HCT116 (cell line): ENCODE measurements around the gene TNFRSF19. TPM values are rescaled to one million over a fixed set of nuclear protein-coding genes. Genes with fewer than 3 reads are reported as not detected.

Experiments
- ATAC-seq: fragments of 200-7000 bp; cut with Tn5 transposase; 2 replicates; pipeline ENCODE4 v1.9.1; 2020; ENCODE audit warnings: mild to moderate bottlenecking, moderate library complexity
- BruUV-seq: library from RNA; stranded (reverse); fragments of 400-500 nt; replicated peaks from 2 replicates; lab custom pipeline; 2021; lab: Mats Ljungman, UMichigan
- CTCF ChIA-PET: fragments of 300-600 bp; sonication (Branson Sonifier 250); formaldehyde crosslinking; loops from one replicate; lab custom pipeline; 2021; ENCODE audit warnings: antibody characterized with exemption; lab: Charles Lee
- POLR2A ChIA-PET: fragments of 300-600, 350-600 bp; sonication (Branson Sonifier 250); formaldehyde crosslinking; loops from one replicate; lab custom pipeline; 2021; ENCODE audit warnings: antibody characterized with exemption; lab: Charles Lee
- RAD21 ChIA-PET, 2 experiments: fragments of 300-600 bp; sonication (Branson Sonifier 250); formaldehyde crosslinking; loops; one replicate each; lab custom pipeline; 2023; ENCODE audit warnings: low total read pairs in 2 of 2; ENCODE audit not compliant: uncharacterized antibody in 2 of 2, unreplicated experiment in 2 of 2, low non-redundant PET in 1 of 2; lab: Charles Lee
- DNase-seq: peaks from one replicate; pipeline ENCODE4 v3.0.0-alpha.2; 2010; ENCODE audit warnings: low read depth, low spot score
- H2AFZ ChIP-seq: fragments of 200-600 bp; shearing (Covaris generic), sonication (generic); 2 replicates; pipeline ENCODE4 v1.6.1; 2017; ENCODE audit warnings: low read depth, mixed run types, mixed read lengths, antibody characterized with exemption, low read length; ENCODE audit not compliant: poor library complexity, severe bottlenecking
- H3K27ac ChIP-seq: 2 replicates; pipeline ENCODE4 v1.5.1; 2012; ENCODE audit warnings: low read depth, low read length
- H3K27me3 ChIP-seq: fragments of 200-600 bp; sonication (generic); 2 replicates; pipeline ENCODE4 v1.6.1; 2016; ENCODE audit warnings: mixed run types, low read length, mixed read lengths; ENCODE audit not compliant: insufficient read depth
- H3K36me3 ChIP-seq, 2 experiments: fragments of 200-500 bp in 1 of 2; fragments of 200-600 bp in 1 of 2; sonication (Bioruptor generic) in 1 of 2; sonication (generic) in 1 of 2; 2 replicates each; pipeline versions ENCODE4 v1.5.1 to v1.6.1; 2014 to 2016; ENCODE audit warnings: low read length in 2 of 2, inconsistent platforms in 1 of 2, mixed read lengths in 1 of 2, mixed run types in 1 of 2; ENCODE audit not compliant: insufficient read depth in 2 of 2, control insufficient read depth in 1 of 2
- H3K4me1 ChIP-seq, 2 experiments: fragments of 200-600 bp in 1 of 2; sonication (generic) in 1 of 2; 2 replicates each; pipeline versions ENCODE4 v1.5.1 to v1.6.1; 2012 to 2017; ENCODE audit warnings: low read length in 2 of 2, inconsistent platforms in 1 of 2, mild to moderate bottlenecking in 1 of 2, mixed read lengths in 1 of 2, mixed run types in 1 of 2, moderate library complexity in 1 of 2; ENCODE audit not compliant: insufficient read depth in 2 of 2, control insufficient read depth in 1 of 2
- H3K4me2 ChIP-seq: fragments of 200-600 bp; sonication (generic); 2 replicates; pipeline ENCODE4 v1.6.1; 2017; ENCODE audit warnings: mixed run types, low read length, mixed read lengths
- H3K4me3 ChIP-seq, 2 experiments: fragments of 200-600 bp in 1 of 2; sonication (generic) in 1 of 2; replicated peaks in 1 of 2; 2 replicates each; pipeline ENCODE4 v1.5.1; 2011 to 2016; ENCODE audit warnings: low read length in 2 of 2, control low read depth in 1 of 2, low read depth in 1 of 2, mild to moderate bottlenecking in 1 of 2, mixed read lengths in 1 of 2, mixed run types in 1 of 2
- H3K79me2 ChIP-seq: fragments of 200-600 bp; sonication (generic); 2 replicates; pipeline ENCODE4 v1.6.1; 2017; ENCODE audit warnings: mild to moderate bottlenecking, mixed run types, low read length, moderate library complexity, mixed read lengths; ENCODE audit not compliant: insufficient read depth
- H3K9ac ChIP-seq: fragments of 200-600 bp; sonication (generic); 2 replicates; pipeline ENCODE4 v1.6.1; 2016; ENCODE audit warnings: low read length, mixed read lengths
- H3K9me2 ChIP-seq: fragments of 200-600 bp; sonication (generic), shearing (Covaris generic); 2 replicates; pipeline ENCODE4 v1.6.1; 2017; ENCODE audit warnings: mixed run types, mild to moderate bottlenecking, moderate library complexity; ENCODE audit not compliant: insufficient read depth
- H3K9me3 ChIP-seq, 2 experiments: fragments of 200-500 bp in 1 of 2; fragments of 200-600 bp in 1 of 2; sonication (Bioruptor generic) in 1 of 2; sonication (generic) in 1 of 2; 2 replicates each; pipeline ENCODE4 v1.6.1; 2014 to 2017; ENCODE audit warnings: low read length in 2 of 2, mixed read lengths in 2 of 2, inconsistent platforms in 1 of 2, low read depth in 1 of 2, mild to moderate bottlenecking in 1 of 2, mixed run types in 1 of 2, moderate library complexity in 1 of 2; ENCODE audit not compliant: control insufficient read depth in 1 of 2, insufficient read depth in 1 of 2
- H4K20me1 ChIP-seq: fragments of 200-600 bp; sonication (generic), shearing (Covaris generic); 2 replicates; pipeline ENCODE4 v1.6.1; 2017; ENCODE audit warnings: mixed run types, mild to moderate bottlenecking, moderate library complexity; ENCODE audit not compliant: insufficient read depth
- CEBPB ChIP-seq: IDR thresholded peaks from 2 replicates; pipeline ENCODE4 v1.6.1; 2012; ENCODE audit warnings: low read depth
- EGR1 ChIP-seq: IDR thresholded peaks from 2 replicates; pipeline ENCODE4 v1.6.1; 2012; ENCODE audit warnings: low read depth
- FOSL1 ChIP-seq: IDR thresholded peaks from 2 replicates; pipeline ENCODE4 v1.6.1; 2012; ENCODE audit warnings: low read depth
- YY1 ChIP-seq: IDR thresholded peaks from 2 replicates; pipeline ENCODE4 v1.6.1; 2011; ENCODE audit warnings: low read length, low read depth, moderate library complexity, mild to moderate bottlenecking; ENCODE audit not compliant: insufficient replicate concordance; ENCODE audit errors: extremely low read depth
- ZFX ChIP-seq: fragments of 450-650 bp; IDR thresholded peaks from 2 replicates; pipeline ENCODE4 v1.6.1; 2017
- ZNF274 ChIP-seq: fragments of 200-500 bp; sonication (Bioruptor generic); IDR thresholded peaks from 2 replicates; pipeline ENCODE4 v1.6.1; 2014; ENCODE audit warnings: mild to moderate bottlenecking, low read depth, low read length, inconsistent platforms
- intact Hi-C: fragments of 100-400 bp; cut with micrococcal nuclease; formaldehyde crosslinking; loops from 2 replicates; pipeline ENCODE4 v1.10.0; 2022
- total RNA-seq: library from RNA; stranded (reverse); gene quantifications from one replicate; pipeline ENCODE4 v1.2.1, GENCODE V29; 2021; ENCODE audit not compliant: unreplicated experiment
- TF ChIP-seq, protein P1 (sequence below): IDR thresholded peaks from 2 replicates; pipeline ENCODE4 v1.6.1; 2012; ENCODE audit warnings: low read depth
- TF ChIP-seq, protein P2 (sequence below): IDR thresholded peaks from 2 replicates; pipeline ENCODE4 v1.6.1; 2012

The TNFRSF19 gene
- total RNA-seq, 1 experiment from 2014 or later, result 1.1 TPM

DNA sequence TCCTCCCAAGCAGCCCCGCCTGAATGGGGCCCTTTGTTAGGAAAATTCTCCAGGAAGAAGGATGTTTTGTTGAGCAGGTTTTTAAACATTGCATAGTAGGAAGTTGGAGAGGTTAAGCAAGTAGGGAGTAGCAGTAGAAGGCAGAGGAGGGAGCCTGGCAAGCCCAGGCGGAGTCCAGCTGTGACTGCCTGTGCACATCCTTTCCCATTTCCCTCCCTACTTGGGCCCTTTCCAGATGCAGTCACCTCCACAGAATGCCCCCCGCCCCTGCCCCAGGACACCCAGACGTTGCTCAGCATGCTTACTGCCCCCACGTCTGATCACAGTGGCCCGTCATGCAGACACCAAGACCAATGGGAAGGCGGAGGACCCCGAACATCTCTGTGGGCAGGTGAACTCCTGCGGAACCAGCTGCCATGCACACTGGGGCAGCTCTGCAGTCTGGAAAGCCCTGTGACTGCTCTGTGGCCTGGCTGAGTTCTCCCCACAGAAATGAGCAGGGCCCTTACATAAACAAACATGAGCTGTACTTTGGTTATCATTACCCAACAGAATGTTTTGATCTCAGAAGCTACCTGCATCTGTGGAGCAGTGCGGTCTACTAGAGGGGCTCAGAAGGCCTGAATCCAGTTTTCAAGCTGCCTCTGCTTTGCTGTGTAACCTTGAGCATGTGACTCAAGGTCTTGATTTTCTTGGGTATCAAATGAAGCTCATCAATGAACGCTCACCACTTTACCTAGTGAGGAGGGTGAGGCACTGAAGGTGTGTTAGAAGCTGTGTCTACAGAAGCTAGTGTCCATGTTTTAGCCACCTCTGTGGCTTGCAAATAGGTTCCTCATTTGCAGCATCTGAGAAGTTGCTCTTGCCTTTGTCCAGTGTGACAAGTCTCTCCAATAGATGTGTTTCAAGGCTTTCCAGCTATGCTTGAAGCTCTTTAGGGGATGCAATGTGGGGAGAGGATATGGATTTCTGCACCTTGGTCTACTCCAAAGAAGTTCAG is 84.2 kb downstream of the TNFRSF19 start:
- DNase-seq (no peak), ATAC-seq (no peak)
- H4K20me1 ChIP-seq, result no peaks in the 10 kb centered on the region
- no peaks in the 10 kb centered on the region for H3K9me2 ChIP-seq
- RAD21 ChIA-PET, result no interaction called here
- no peak overlapping the region for H3K4me3 ChIP-seq
- POLR2A ChIA-PET, result no interaction called here
- no peaks in the 10 kb centered on the region for H3K9me3 ChIP-seq
- peaks cover 19% of the 10 kb centered on the region for H3K27me3 ChIP-seq
- H2AFZ ChIP-seq, result no peak overlapping the region
- no peak overlapping the region for H3K27ac ChIP-seq
- H3K4me1 ChIP-seq, result no peaks in the 10 kb centered on the region
- no peak overlapping the region for H3K4me2 ChIP-seq
- CTCF ChIA-PET, result interaction anchor here (1.2 kb wide), 1 partner anchor 13 kb away, joined by 3 read pairs; no protein-coding TSS in a partner anchor
- no peaks in the 10 kb centered on the region for H3K79me2 ChIP-seq
- no peak overlapping the region for H3K9ac ChIP-seq
- no TSS peak for BruUV-seq
- TF ChIP-seq, protein P1, sequence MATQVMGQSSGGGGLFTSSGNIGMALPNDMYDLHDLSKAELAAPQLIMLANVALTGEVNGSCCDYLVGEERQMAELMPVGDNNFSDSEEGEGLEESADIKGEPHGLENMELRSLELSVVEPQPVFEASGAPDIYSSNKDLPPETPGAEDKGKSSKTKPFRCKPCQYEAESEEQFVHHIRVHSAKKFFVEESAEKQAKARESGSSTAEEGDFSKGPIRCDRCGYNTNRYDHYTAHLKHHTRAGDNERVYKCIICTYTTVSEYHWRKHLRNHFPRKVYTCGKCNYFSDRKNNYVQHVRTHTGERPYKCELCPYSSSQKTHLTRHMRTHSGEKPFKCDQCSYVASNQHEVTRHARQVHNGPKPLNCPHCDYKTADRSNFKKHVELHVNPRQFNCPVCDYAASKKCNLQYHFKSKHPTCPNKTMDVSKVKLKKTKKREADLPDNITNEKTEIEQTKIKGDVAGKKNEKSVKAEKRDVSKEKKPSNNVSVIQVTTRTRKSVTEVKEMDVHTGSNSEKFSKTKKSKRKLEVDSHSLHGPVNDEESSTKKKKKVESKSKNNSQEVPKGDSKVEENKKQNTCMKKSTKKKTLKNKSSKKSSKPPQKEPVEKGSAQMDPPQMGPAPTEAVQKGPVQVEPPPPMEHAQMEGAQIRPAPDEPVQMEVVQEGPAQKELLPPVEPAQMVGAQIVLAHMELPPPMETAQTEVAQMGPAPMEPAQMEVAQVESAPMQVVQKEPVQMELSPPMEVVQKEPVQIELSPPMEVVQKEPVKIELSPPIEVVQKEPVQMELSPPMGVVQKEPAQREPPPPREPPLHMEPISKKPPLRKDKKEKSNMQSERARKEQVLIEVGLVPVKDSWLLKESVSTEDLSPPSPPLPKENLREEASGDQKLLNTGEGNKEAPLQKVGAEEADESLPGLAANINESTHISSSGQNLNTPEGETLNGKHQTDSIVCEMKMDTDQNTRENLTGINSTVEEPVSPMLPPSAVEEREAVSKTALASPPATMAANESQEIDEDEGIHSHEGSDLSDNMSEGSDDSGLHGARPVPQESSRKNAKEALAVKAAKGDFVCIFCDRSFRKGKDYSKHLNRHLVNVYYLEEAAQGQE, result no peak
- TF ChIP-seq ZFX (no peak), YY1 (no peak), EGR1 (no peak), ZNF274 (no peak), CEBPB (no peak), FOSL1 (no peak)
- TF ChIP-seq, protein P2, sequence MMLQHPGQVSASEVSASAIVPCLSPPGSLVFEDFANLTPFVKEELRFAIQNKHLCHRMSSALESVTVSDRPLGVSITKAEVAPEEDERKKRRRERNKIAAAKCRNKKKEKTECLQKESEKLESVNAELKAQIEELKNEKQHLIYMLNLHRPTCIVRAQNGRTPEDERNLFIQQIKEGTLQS, result no peak
- intact Hi-C loops, result no loop called here
- H3K36me3 ChIP-seq, result no peaks in the 10 kb centered on the region
